Stimulated activated CD4-positive, alpha-beta T cell treated with anti-CD3 and anti-CD28 coated beads, Interleukin-4, amount 100 ng/mL, for 1 hour (primary cell): Measurements from ENCODE around the gene BNC1.

Experiments
- DNase-seq: peaks from one replicate; pipeline ENCODE4 v3.0.0-alpha.2; 2020

BNC1 gene

GRCh38 chr15:83284559-83285283, at the start of gene BNC1:
Gene BNC1, minus strand, starts transcription at chr15:83284664. Its CDS starts 36 bp downstream, at chr15:83284628.
- no peak for DNase-seq

- no peak for DNase-seq
Observed at GRCh38 chr15:83327041-83327440, 42.6 kb upstream of the BNC1 start.

- no peak for DNase-seq
Observed at GRCh38 chr15:83324799-83325198, 40.3 kb upstream of the BNC1 start.

GRCh38 chr15:83323296-83323711, 38.8 kb upstream of the BNC1 start:
- no peak for DNase-seq

- DNase-seq = no peak
Observed at GRCh38 chr15:83322691-83323090, 38.2 kb upstream of the BNC1 start.

DNA sequence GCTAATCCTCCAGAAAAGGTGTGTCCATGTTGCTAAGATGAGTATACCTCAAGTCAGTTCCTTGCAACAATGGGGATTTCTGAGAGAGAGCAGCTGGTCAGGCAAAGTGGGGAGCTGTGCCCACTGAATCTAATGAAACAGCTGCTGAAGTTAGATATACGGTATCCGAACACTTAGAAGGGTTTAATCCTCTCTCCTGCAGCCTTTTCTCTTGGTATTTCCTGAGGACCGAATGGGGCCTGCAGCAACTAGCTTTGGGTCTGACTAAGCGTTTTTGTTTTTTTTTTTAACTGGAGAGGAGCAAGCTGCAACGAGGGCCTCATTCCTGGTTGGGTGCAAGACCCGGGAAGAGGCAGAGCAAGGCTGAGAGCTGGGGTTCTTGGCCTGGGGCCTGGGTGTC, 37.6 kb upstream of the BNC1 start:
- DNase-seq = no peak

GRCh38 chr15:83320844-83321243, 36.4 kb upstream of the BNC1 start:
- no peak for DNase-seq

GRCh38 chr15:83320404-83320803, 35.9 kb upstream of the BNC1 start:
- DNase-seq = no peak

GRCh38 chr15:83319771-83320170, 35.3 kb upstream of the BNC1 start:
- DNase-seq = no peak

GRCh38 chr15:83318861-83319415, 34.5 kb upstream of the BNC1 start:
- DNase-seq = no peak

- no peak for DNase-seq
Observed at GRCh38 chr15:83318036-83318435, 33.6 kb upstream of the BNC1 start.

GRCh38 chr15:83312071-83312470, 27.6 kb upstream of the BNC1 start:
- no peak for DNase-seq

GRCh38 chr15:83310521-83311456, 26.3 kb upstream of the BNC1 start:
- no peak for DNase-seq

GRCh38 chr15:83308671-83309070, 24.2 kb upstream of the BNC1 start:
- no peak for DNase-seq

DNA sequence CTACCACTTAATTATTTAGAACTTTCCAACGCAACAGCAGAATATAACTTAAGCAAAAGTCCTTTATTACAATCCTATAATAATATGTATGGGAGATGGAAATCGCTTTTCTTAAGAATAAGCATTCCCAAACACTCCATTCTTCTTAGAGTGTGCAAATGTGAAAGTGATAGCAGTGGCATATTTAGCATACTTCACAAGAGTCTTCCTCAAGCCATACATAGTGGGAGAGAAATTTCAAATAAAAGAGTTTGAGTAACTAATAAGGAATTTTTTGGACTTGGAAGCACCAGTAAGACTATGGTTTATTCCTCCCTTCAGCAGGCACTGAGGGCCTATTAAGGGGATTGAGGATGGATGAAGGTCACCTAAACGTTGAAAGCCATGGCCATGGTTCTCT, 22.1 kb upstream of the BNC1 start:
- DNase-seq = no peak

GRCh38 chr15:83305704-83306291, 21.3 kb upstream of the BNC1 start:
- DNase-seq = no peak

DNA sequence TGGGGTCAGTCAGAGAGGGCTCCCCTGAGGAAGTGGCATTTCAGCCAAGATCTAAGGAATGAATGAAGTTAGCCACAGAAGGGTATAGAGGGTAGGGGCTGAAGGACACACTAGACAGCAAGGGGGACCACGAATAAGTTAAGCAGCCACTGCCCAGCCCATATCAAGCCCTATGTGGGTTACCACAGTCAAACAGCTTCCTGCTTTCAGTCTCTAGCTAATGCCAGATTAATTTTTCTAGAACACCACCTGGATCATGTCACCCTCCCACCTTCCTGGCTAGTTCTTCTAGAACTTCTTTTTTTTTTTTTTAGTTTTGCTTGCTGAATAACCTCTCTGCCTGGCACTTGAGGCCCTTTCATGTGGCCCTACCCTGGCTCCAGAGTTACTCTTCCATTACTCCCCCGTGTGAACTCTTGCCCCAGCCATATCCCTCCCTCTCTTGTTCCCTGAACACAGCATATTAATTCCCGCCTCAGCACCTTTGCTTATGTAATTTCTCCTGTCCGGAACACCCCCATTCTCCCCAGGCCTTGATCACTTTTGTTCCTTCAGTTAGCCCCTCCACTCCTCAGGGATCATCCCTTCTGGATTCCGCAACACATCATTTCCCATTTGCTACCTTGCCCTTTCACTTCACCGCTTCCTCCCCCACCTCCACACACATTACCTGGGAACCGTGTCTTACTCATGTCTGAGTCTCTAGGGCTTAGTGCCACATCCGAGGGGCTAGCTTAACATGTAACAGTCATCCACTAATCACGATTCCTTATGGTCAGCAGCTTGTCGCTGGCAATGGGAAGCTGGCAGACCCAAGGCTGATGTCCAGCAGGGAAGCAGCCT, 20.6 kb upstream of the BNC1 start:
- no peak for DNase-seq

GRCh38 chr15:83303535-83303934, 19.1 kb upstream of the BNC1 start:
- DNase-seq = no peak

DNA sequence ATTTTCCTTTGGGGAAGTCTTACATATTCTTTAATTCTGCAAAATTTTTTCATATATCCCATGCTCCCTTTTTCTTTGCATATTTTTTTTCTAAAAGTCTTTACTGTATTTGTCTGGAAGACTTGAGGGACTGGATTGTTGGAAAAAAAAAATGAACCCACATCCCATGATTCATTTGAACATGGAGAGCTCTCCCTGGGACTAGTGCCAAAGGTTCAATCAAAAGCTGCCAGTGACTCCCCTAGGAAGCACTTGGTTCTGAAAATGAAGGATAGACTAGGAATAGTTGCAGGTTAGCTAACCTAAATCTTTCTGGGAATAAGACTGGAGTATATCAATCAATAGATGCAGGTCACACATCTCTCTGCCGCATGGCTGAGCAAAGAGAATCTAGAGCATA, 16.4 kb upstream of the BNC1 start:
- no peak for DNase-seq

GRCh38 chr15:83299462-83299861, 15.0 kb upstream of the BNC1 start:
- DNase-seq = no peak

GRCh38 chr15:83295417-83295816, 11.0 kb upstream of the BNC1 start:
- DNase-seq = no peak

GRCh38 chr15:83293201-83293600, 8.7 kb upstream of the BNC1 start:
- DNase-seq = no peak
